ENCODE measurements around the gene SRPK3. TPM values are rescaled to one million over a fixed set of nuclear protein-coding genes. Genes with fewer than 3 reads are reported as not detected.

Gene SRPK3
- total and polyA plus RNA-seq, 2 donors (not counting 3 experiments of a cell fraction or from before 2014, with no cell fraction given): 0.25 to 0.40 TPM

DNA sequence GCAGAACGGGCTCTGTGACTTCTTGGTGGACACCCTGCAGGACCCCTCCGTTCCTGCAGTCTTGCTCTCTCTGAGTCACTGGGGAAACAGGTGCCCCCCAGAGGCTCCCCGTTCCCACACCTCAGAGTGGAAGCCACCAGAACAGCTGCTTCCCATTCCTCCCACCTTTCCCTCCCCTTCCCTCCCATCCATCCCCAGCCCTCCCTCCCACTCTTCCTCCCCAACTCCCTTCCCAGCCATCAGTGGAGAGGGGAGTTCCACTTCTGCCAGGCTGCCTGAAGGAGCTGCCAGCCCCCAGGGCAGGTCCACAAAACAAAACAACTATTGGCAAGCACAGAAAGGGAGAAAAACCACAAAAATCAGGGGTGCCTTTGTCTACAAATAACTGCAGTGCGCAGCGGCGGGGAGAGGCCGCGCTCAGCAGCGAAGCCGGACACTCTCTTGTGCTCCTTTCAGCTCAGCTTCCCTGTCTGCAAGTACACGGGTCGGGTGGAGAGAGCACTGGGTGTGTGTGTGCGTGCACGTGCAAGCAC lies 21.7 kb downstream of the SRPK3 start:
- dilution Hi-C loops (cut with MboI; ENCODE audit: extremely low pct_ligation_motif_present, low sequenced_read_pairs): no loop called here
- no peaks in the 10 kb centered on the region for H3K27me3 ChIP-seq (ENCODE audit: control insufficient read depth in 2 of 2, insufficient read depth in 2 of 2, low read length in 2 of 2)
- FAIRE-seq (no peak), DNase-seq (ENCODE audit: low read depth, low spot score) (no peak)
- H3K36me3 ChIP-seq (ENCODE audit: control insufficient read depth in 2 of 2, extremely low read depth in 1 of 2, insufficient read depth in 2 of 2, low read length in 2 of 2): peaks cover 0 to 11% of the 10 kb centered on the region in 2 experiments
- H3K4me2 ChIP-seq (ENCODE audit: insufficient read depth, low read length): no peak overlapping the region
- ChIA-PET CTCF (no interaction called here), POLR2A (no interaction called here)
- no peak overlapping the region for H3K27ac ChIP-seq (ENCODE audit: insufficient read depth, low read depth, low read length)
- H4K20me1 ChIP-seq (replicated peaks; ENCODE audit: control insufficient read depth, extremely low read depth, insufficient read depth, low read length): no peaks in the 10 kb centered on the region
- intact Hi-C loops (cut with micrococcal nuclease): no loop called here
- H3K79me2 ChIP-seq (ENCODE audit: control insufficient read depth, insufficient read depth, low read length): no peaks in the 10 kb centered on the region
- H3K9me1 ChIP-seq (replicated peaks; ENCODE audit: control insufficient read depth, extremely low read depth, insufficient read depth, low read length): no peaks in the 10 kb centered on the region
- H3K4me1 ChIP-seq (ENCODE audit: control insufficient read depth, extremely low read depth, insufficient read depth, low read length): no peaks in the 10 kb centered on the region
- TF ChIP-seq GATA2 (IDR thresholded peaks at IDR 0.05; ENCODE audit: insufficient read depth, insufficient read length, low read depth, low read length) (no peak), JUN (IDR thresholded peaks at IDR 0.05; ENCODE audit: borderline replicate concordance, insufficient read depth, insufficient read length, low read depth) (no peak), POLR2A (IDR thresholded peaks at IDR 0.05; ENCODE audit: low read depth, low read length) (no peak), MYC (IDR thresholded peaks at IDR 0.05; ENCODE audit: low read depth, low read length) (no peak), FOS (IDR thresholded peaks at IDR 0.05; ENCODE audit: borderline replicate concordance, insufficient read depth, low read length) (no peak), EZH2 (IDR thresholded peaks at IDR 0.05; ENCODE audit: borderline replicate concordance, low read depth, low read length, severe bottlenecking) (no peak), POLR2AphosphoS5 (IDR thresholded peaks at IDR 0.05; ENCODE audit: insufficient read depth, low read depth, low read length) (no peak)
- TF ChIP-seq, protein P1, sequence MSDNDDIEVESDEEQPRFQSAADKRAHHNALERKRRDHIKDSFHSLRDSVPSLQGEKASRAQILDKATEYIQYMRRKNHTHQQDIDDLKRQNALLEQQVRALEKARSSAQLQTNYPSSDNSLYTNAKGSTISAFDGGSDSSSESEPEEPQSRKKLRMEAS (IDR thresholded peaks at IDR 0.05; ENCODE audit: insufficient read depth, insufficient read length): no peak
- TF ChIP-seq, protein P2, sequence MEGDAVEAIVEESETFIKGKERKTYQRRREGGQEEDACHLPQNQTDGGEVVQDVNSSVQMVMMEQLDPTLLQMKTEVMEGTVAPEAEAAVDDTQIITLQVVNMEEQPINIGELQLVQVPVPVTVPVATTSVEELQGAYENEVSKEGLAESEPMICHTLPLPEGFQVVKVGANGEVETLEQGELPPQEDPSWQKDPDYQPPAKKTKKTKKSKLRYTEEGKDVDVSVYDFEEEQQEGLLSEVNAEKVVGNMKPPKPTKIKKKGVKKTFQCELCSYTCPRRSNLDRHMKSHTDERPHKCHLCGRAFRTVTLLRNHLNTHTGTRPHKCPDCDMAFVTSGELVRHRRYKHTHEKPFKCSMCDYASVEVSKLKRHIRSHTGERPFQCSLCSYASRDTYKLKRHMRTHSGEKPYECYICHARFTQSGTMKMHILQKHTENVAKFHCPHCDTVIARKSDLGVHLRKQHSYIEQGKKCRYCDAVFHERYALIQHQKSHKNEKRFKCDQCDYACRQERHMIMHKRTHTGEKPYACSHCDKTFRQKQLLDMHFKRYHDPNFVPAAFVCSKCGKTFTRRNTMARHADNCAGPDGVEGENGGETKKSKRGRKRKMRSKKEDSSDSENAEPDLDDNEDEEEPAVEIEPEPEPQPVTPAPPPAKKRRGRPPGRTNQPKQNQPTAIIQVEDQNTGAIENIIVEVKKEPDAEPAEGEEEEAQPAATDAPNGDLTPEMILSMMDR (IDR thresholded peaks at IDR 0.05; ENCODE audit: extremely low read depth in 1 of 2, insufficient read depth in 1 of 2, low read depth in 1 of 2, low read length in 2 of 2): no peak
- no peak overlapping the region for H3K9ac ChIP-seq (replicated peaks; ENCODE audit: extremely low read depth, insufficient read depth, low read length)
- BruUV-seq (replicated peaks): no TSS peak
- H3K4me3 ChIP-seq (replicated peaks in 1 of 3; ENCODE audit: insufficient read depth in 1 of 3, low read depth in 1 of 3, low read length in 3 of 3): no peak overlapping the region
- H2AFZ ChIP-seq (ENCODE audit: low read depth, low read length): no peak overlapping the region
- no peaks in the 10 kb centered on the region for H3K9me3 ChIP-seq (replicated peaks; ENCODE audit: control insufficient read depth, insufficient read depth, low read length)

All from endothelial cell of umbilical vein (primary cell).